ENCODE data around the gene AHCYL1. TPM values are rescaled to one million over a fixed set of nuclear protein-coding genes. Genes with fewer than 3 reads are reported as not detected.

Gene AHCYL1
- total and polyA plus RNA-seq, 2 of the 8 experiments (the other 6 are each of a cell fraction or from before 2014, with no cell fraction given) = 64.5 to 95.9 TPM

- no peak overlapping the region for H3K4ac ChIP-seq (replicated peaks; ENCODE audit: insufficient read length, low read depth, low read length)
- CTCF ChIA-PET (ENCODE audit: partially characterized antibody) = interaction anchor here (0.6 to 4.8 kb wide), 5 partner anchors 10 to 118 kb away, joined by 3 to 22 read pairs (median 3); partner anchors contain the start of gene AHCYL1
- no peak overlapping the region for H2BK120ac ChIP-seq (replicated peaks; ENCODE audit: low read depth, low read length)
- peaks cover 5 to 76% of the 10 kb centered on the region in 2 experiments for H3K79me2 ChIP-seq (ENCODE audit: control insufficient read depth in 1 of 2, insufficient read depth in 2 of 2, low read length in 2 of 2)
- POLR2A ChIA-PET (ENCODE audit: partially characterized antibody) = interaction anchor here (1.0 to 2.6 kb wide), 3 partner anchors 10 to 57 kb away, joined by 3 to 15 read pairs (median 3); partner anchors contain the start of gene AHCYL1
- no peaks in the 10 kb centered on the region for H3K27me3 ChIP-seq (replicated peaks in 1 of 4; ENCODE audit: control insufficient read depth in 3 of 4, extremely low read depth in 1 of 4, insufficient read depth in 3 of 4, low read length in 3 of 4)
- no peak for TF ChIP-seq CTCF (IDR thresholded peaks at IDR 0.05; ENCODE audit: control extremely low read depth in 1 of 3, insufficient read depth in 1 of 3, low read depth in 1 of 3, low read length in 3 of 3)
- no peak overlapping the region for H3K27ac ChIP-seq (ENCODE audit: low read depth, low read length)
- H3K9ac ChIP-seq (replicated peaks in 1 of 4; ENCODE audit: extremely low read depth in 1 of 4, low read depth in 3 of 4, low read length in 3 of 4) = no peak overlapping the region
- no peak overlapping the region for H2BK5ac ChIP-seq (ENCODE audit: low read depth, low read length)
- H3K23ac ChIP-seq (ENCODE audit: insufficient read length) = no peak overlapping the region
- no peak overlapping the region for H3K4me2 ChIP-seq (ENCODE audit: insufficient read depth in 1 of 2, low read depth in 2 of 2, low read length in 2 of 2)
- H3K4me3 ChIP-seq (ENCODE audit: extremely low read depth in 1 of 4, insufficient read depth in 2 of 4, low read depth in 3 of 4, low read length in 4 of 4) = no peak overlapping the region
- peaks cover 0 to 3% (median 0%) of the 10 kb centered on the region in 4 experiments; a peak in 1 of 7 replicates for H3K4me1 ChIP-seq (replicated peaks in 1 of 4; ENCODE audit: control insufficient read depth in 3 of 4, insufficient read depth in 4 of 4, low read length in 3 of 4)
- no peak for FAIRE-seq
- H2BK12ac ChIP-seq (ENCODE audit: low read depth, low read length) = no peak overlapping the region
- no peak overlapping the region for H4K91ac ChIP-seq (replicated peaks; ENCODE audit: insufficient read length, low read length)
- peaks cover 4 to 9% of the 10 kb centered on the region in 2 experiments for H4K20me1 ChIP-seq (replicated peaks in 1 of 2; ENCODE audit: control insufficient read depth in 1 of 2, insufficient read depth in 2 of 2, low read length in 2 of 2)
- no peak overlapping the region for H2AFZ ChIP-seq (ENCODE audit: low read length)
- WGBS, 2 experiments (ENCODE audit: extremely low coverage in 1 of 2, insufficient coverage in 1 of 2, insufficient read length in 1 of 2, insufficient replicate concordance in 2 of 2, low coverage in 1 of 2, low lambda C conversion rate in 2 of 2, missing lambda C conversion rate in 1 of 2) = 83% methylated on average over 1 of the region's 1 CpG; no CpG with 5 or more reads in 1 of the 2 experiments
- no peak overlapping the region for H2BK15ac ChIP-seq (ENCODE audit: low read length)
- no peak overlapping the region for H2AK5ac ChIP-seq (ENCODE audit: low read depth, low read length)
- H3K36me3 ChIP-seq (ENCODE audit: control insufficient read depth in 2 of 4, insufficient read depth in 4 of 4, low read length in 3 of 4) = peaks cover 0 to 10% (median 2%) of the 10 kb centered on the region in 4 experiments; a peak in 3 of 8 replicates
- no peak overlapping the region for H2BK20ac ChIP-seq (ENCODE audit: low read length)
- no peak overlapping the region for H3K56ac ChIP-seq (replicated peaks; ENCODE audit: insufficient read length, low read depth, low read length)
- H3K9me3 ChIP-seq (ENCODE audit: insufficient read depth in 2 of 2, low read depth in 1 of 2, low read length in 1 of 2) = no peaks in the 10 kb centered on the region
- H3K79me1 ChIP-seq (ENCODE audit: low read depth, low read length) = peaks cover 5% of the 10 kb centered on the region
- no peak overlapping the region for H4K8ac ChIP-seq (ENCODE audit: extremely low read depth, insufficient read depth, low read length)
- no peak for DNase-seq (ENCODE audit: low read depth in 1 of 2, low spot score in 2 of 2)
- no peak overlapping the region for H3K14ac ChIP-seq (ENCODE audit: insufficient read length)
- H3K18ac ChIP-seq (ENCODE audit: extremely low read depth, low read length) = no peak overlapping the region
- H3K23me2 ChIP-seq (ENCODE audit: low read depth, low read length) = no peaks in the 10 kb centered on the region
- H4K5ac ChIP-seq (ENCODE audit: insufficient read length, low read depth, low read length) = no peak overlapping the region
Measured at GRCh38 chr1:109994654-109995053, 10.1 kb downstream of the AHCYL1 start.

Data from H1 (cell line).